HG03139 (cell line): ENCODE results near the gene KIF18B.

Experiments used
- ATAC-seq: cut with Tn5 transposase; IDR thresholded peaks from one replicate; pipeline ENCODE4 v1.9.1; 2021; ENCODE audit not compliant: unreplicated experiment

KIF18B gene

DNA sequence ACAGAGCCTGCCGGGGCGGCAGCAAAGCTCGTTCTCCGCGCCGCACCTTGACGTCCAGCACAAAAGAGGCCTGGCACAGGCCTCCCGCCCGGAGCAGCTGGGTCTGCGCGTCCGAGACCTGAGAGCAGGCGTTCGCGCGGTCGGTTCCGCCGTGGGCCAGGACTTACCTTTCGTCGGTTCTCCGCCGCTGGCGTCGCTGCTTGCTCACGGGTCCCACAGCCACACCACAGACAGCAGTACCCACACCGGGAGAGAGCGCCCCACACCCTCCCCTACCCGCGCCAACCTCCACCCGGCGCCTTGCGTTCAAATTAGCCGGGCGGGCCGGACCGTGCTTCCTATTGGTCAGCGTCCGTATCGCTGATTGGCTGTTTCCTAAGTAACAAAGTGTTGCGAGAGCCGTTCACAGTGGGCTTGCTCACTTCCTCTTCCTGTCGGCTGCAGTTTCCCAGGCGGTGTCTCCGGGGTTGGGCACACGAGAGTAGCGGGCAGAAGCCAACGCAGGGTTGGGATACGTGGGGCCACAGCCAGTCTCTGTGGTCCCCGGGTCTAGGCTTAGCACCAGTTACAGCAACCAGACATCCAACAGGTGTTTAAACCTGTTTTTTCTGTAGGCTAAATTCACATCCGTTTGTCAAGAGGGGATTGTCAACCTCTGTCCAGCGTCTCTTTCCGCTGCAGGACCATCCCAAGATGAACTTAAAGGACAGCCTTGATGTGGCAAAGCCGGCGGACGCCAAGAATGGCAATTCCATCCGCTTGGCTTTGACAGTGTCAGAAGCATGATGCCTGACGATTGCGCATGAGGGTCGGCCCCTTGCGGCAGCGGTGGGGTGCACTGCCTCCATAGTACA is at the start of gene KIF18B:
Gene KIF18B (minus strand): TSS at position 313 of the 854 bp plus-strand sequence. CDS start 11,429 bp downstream, outside the sequence.
- ATAC-seq: peak; percentile 78

DNA sequence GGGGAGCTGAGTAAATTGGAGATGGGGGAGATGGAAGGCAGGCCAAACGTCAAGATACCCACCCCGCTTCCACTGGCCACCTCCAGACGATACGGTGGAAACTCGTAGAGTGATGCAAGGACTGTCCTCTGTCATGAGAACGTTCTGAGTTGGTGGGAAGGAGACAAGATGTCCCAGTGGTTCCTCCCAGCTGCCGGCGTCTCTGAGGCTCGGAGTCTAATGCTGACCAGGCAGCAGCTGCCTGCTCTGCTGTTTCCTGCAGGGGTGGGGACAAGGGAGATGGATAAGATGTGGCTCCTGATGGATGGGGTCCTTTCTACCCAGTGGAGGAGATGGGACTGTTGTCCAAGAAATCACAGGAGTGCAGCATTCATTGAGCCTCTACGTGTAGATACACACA is 48.7 kb upstream of the KIF18B start:
- no peak for ATAC-seq

DNA sequence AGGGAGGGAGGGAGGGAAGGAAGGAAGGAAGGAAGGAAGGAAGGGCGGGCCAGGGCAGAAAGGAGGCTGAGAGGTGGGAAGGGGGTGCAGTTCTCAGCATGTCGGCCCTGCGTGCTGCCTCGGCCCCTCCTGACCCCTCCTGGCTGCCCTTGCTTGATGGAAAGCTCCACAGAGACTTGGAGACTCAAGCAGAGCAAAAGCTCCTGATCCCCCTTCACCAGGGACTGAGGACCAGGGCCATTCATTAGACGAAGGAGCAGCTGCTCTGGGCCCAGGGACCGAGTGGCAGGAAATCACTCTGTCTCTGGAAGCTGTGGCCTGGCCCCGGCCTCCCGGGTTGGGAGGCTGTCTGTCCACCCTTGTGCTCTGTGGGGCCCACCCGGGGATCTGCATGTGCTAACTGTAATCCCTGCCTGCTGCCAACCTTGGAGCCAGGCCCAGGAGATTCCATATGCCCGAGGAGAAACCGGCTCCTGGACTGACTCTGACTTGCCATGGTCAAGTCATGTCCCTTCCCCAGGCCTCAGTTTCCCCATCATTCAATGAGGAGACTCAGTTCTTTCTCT is 47.9 kb upstream of the KIF18B start:
- no peak for ATAC-seq

DNA sequence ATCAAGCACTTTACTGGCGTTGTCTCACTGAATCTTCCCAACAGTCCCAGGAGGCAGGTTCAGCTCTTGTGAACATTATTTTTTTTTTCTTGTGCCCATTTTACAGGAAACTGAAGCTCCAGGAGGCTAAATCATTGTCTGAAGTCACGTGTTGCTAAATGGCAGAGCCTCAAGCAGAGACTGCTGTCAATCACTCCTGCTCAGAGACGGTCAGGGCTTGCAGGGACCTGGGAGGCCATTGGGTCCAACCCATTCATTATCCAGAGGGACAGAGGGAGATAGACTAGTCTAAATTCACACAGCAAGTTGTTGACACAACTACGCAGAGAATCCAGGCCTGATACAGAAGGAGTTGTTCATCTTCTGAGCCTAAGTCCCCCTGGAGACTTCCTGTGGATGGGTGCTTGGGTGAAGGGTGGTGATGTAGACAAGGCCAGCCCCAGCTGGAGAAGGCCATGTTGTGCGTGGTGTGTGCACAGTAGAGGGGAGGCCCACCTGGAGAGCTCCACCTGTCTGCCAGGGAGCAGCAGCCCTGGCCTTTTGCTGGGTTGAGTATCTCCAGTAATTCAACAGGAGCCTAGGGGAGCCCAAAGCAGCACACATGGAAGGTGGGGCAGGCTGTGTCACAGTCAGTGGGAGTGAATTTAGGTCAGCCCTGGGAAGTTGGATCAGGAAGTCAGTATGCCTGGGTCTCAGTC is 44.8 kb upstream of the KIF18B start:
- ATAC-seq: no peak

DNA sequence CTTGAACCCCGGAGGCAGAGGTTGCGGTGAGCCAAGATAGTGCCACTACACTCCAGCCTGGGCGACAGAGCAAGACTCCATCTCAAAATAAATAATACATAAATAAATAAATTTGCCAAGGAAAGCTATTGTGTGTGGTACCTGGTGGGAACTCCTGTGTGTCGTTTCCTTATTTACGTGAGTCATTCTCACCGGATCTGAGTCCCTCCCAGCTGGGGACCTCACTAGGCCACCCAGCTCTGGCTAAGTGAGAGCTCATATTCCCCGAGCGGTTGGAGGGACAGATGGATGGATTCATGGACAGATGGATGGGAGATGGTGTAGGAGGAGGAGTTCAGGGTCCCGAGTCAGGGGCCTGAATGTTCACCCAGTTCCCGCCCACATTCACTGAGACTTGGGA is 43.4 kb upstream of the KIF18B start:
- no peak for ATAC-seq

DNA sequence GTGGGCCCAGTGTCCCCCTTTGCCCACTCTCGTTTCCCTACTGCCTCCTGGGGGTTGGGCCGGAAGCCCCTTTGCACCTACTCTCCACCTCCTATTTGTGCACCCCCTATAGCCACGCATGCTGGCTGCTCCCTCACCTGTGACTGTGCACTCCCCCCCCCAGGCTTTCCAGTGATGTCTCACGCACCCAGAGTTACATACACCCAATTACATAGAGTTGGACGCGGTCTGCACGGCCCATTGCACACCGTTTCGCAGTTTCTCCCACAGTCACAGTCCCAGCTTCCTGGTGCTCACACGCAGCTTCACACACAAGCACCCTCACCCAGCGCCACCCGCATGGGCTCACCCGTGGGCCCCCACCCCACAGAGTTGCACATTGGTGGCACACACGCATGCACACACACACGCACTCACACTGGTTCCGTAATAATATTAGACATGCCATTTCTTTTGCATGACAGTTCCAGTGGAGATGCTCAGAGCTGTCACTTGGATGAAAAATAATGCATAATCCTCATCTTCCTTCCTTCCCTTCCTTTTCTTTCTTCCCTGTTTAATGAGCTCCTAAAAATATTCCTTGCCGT is 42.1 kb upstream of the KIF18B start:
- no peak for ATAC-seq

DNA sequence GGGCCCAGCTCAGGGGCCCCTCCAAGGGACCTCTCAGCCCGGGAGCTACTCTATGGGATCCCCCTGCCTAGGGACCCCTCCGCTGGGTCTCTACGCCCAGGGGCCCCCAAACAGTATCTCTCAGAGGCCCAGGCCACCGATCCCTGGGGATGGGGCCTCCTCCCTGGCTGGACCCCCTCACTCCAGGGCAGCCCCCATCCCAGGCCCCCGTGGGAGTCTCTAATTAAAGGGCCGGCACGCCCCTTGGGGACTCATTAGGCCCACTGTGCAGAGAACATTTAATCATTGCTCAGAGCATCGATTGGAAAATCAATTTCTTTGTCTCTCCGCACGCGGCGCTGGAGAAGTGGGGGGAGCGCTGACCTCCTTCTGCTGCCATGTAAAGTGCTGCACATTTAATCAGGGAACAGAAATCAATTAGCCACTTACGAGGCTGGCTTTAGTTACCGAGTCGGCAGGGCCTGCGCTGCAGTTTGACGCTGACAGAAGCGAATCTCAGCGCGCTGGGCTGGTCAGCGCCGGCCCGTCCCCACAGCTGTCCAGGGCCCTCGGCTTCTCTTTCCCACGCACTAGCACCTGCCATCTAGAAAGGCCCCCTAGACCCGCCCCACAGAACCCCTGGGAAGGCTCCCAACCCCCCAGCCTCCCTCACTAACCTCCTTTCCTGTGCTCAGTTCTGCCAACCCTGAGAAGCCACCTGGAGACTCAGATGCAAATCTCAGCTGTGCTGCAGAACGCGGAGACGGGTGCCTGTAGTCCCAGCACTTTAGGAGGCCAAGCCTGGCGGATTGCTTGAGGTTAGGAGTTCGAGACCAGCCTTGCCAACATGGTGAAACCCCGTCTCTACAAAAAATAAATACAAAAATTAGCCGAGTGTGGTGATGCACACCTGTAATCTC is 40.7 kb upstream of the KIF18B start:
- ATAC-seq: no peak

DNA sequence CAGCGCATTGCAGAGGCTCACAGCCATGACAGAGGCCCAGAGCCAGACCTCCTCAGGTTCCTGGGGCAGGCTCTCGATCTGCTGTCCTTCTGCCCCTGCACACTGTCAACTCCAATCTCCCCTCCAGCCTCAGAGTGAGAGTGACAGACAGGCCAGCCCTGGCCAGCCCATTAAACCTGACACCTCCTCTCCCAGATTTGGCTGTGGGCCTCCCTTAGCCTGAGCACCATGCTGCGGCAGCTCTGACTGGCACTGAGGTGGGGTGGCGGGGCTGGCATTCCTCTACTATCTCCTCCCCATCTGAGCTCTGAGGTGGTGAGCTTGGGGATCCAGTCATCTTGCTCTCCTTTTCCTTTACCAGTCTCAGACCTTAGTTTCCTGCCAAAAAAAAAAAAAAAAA is 36.0 kb upstream of the KIF18B start:
- no peak for ATAC-seq

DNA sequence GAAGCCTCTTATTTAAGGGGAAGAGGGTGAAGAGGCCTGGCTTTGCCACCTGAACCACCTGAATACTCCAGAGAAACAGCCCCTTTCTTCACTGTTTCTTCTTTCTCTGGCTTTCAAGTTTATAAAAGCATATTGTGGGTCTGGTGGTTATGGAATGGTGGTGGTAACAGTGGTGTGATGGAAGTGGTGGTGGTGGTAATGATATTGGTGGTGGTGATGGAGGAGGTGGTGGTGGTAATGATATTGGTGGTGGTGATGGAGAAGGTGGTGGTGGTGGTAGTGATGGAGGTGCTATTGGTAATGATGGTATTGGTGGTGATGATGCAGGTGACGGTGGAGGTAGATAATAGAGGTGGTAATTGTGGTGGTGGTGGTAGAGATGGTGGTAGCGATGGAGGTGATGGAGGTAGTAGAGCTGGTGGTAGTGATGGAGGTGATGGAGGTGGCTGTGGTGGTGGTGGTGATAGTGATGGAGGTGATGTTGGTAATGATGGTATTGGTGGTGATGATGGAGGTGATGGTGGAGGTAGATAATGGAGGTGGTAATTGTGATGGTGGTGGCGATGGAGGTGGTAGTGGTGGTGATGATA is 34.6 kb upstream of the KIF18B start:
- no peak for ATAC-seq

DNA sequence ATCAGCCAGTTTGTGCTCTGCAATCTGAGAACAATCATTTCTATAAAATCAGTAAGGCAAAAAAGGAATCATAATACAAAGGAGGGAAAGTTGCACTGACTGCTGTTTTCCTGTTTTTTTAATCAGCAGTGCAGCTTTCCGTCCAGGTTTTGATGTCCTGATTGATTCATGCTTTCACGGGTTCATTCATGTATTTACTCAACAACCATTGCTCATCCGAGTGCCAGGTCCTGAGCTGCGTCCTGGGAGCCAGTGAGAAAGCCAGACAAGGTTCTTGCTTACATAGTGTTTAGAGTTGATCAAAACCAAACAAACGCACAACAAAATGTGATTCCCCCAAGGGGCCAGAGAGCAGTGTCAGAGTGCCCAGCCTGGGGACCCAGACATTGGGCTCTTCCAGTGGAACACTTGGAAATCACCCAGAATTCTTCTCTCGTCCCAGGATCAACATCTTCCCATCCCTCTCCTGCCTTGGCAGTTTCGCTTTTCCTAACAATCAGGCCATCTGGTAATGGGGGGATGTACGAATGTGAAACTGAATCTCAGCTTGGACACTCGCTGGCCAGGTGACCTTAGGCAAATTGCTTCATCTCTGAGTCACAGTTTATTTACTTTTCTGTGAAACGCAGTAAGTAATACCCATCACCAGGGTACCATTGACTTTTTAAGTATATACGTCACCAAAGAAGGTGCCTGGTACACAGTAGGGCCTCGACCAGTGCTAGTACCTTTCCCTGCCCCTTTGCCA is 33.8 kb upstream of the KIF18B start:
- ATAC-seq: no peak

DNA sequence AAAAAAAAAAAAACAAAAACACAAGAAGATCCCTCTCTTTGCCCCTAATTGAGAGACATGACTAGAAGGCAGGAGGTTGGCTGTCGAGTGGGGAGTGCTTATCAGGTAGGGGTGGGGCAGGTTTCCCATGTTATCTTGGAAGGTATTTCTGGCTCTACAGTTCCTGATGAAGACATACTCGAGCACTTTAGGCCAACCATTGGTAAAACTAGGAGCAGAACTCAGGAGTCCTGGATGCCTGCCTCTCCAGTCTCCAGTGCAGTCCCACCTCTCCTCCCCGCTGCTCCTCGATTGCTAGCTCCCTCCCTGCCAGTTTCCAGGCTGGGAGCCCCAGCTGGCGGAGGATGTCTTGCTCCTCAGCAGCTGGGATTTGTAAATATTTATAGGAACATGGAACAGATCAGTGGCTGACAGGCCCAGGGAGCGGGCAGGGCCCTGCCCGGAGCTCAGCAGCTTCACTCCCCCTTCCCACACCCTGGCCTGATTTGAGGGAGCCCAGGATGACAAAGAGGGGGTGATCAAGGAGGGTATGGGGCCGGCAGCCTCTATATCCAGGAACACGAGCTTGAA is 31.9 kb upstream of the KIF18B start:
- ATAC-seq: no peak

DNA sequence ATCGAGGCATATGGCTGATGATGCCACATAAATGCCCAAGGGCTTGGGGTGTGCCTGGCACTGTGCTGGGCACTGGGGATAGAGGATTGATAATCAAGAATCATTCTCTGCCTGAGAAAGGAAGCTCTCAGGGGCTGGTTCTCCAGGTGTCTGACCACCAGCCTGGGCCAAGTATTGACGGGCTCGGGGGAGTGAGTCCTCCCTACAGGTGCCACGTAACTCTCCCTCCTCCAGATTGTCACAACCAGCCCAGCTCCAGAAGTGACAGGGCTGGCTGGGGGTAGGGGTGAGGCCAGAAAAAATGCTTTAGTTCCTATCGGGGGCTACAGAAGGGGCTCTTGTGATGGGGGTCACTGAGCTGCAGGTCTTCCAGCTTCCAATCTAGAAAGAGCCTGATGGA is 31.2 kb upstream of the KIF18B start:
- no peak for ATAC-seq

DNA sequence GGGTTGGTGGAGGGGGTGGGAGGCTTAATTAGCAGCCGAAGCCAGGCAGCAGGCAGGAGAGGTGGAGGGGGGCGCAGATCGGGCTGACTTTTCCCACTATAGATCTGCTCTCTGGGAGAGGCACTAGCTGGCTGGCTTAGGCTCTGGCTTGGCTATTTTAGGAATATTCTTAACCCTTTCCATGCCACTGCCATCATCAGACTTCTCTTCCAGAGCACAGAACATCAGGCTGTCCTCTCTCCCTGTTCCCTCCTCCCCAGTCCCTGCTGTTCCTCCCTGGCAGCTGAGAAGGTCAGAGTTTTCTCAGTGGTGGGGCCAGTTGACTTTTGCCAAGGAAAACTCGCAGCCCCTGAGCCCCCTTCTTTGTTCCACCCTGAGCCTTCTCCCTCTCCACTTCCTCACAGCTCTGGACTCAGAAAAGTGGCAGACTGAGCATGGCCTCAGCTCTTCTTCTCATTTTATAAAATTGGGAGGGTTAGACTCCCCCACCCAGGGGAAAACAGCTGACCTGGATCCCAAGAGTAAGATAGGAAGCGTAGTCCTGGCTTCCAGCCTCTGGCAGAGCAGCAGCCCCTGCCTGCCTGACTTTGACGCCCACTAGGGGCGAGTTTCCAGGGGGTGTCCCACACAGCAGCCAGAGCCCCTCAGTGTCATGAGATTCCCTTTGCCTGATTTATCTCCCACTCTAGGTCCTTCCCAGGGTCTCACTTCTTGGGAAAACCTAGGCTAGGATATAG is 30.4 kb upstream of the KIF18B start:
- ATAC-seq: no peak

DNA sequence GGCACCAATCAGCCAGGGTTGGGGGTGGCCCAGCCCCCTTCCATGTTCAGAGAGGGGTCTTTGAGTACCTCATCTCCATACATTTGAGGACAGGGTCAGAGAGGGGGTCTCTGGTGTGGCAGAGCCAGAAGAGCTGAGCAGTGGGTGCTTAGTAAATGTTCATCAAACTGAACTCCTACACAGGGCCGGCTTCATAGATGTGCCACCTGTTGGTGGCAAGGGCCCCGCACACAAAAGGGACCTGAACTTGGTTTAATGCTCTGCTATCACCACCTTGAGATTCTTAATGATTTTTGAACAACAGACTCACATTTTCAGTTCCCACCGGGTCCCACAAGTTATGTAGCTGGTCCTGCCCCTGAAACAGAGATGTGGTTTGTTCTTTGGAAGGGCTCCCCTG is 29.5 kb upstream of the KIF18B start:
- no peak for ATAC-seq

DNA sequence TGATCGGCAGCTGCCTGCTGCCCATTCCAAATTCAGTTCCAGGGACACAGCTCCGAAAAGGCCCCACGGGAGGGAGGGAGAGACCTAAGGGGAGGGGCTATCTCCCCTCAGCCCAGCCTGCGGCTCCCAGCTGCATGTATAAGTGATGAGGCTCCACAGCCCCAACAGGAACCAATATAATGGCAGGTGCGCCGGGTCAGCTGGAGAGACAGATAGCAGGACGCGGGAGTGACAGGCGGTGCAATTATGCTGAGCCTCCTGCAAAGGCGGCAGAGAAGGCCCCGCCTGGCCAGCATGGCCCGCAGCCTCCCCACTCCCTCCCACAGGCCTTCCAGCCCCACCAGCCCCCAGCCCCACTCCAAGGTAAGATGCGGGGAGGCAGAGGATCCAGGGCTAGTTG is 28.6 kb upstream of the KIF18B start:
- ATAC-seq: no peak

DNA sequence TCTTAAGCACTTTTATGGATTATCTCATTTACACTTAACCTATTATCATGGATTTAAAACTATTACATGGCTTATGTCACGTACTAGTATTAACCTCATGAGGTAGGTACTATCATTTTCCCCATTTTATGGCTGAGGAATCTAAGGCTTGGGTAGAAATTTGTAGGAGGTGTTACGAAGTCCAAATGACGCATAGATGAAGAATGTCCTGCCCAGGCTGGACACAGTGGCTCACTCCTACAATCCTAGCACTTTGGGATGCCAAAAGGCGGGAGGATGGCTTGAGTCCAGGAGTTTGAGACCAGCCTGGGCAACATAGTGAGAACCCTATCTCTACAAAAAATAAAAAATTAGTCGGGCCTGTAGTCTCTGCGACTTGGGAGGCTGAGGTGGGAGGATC is 25.4 kb upstream of the KIF18B start:
- no peak for ATAC-seq

DNA sequence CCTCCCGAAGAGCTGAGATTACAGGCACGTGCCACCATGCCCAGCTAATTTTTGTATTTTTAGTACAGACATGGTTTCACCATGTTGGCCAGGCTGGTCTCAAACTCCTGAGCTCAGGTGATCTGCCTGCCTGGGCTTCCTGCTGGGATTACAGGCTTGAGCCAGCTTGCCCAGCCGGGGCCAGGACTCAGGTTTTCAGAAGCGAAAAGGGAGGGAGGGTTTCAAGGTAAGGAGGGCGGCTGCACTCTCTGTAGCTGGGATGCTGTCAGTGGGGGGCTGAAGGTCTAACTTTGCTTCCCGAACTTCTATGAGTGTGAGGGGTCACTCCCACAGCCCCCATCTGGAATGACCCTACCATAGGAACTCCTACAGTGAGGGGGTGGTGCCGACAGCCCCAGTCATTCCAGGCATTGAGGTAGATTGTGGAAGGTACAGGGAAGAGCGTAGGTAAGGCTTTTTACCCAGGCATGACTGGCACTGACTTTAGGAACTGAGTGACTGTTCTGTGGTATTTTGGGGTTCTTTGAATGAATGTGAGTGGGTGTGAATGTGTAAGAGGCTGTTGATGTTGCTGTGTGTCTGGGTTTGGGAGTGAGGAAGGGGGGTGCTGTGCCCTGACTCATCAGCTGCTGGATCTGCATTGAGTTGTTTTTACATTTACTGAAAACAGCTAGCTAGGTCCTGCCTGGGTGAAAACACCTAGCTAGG is 24.4 kb upstream of the KIF18B start:
- ATAC-seq: no peak

DNA sequence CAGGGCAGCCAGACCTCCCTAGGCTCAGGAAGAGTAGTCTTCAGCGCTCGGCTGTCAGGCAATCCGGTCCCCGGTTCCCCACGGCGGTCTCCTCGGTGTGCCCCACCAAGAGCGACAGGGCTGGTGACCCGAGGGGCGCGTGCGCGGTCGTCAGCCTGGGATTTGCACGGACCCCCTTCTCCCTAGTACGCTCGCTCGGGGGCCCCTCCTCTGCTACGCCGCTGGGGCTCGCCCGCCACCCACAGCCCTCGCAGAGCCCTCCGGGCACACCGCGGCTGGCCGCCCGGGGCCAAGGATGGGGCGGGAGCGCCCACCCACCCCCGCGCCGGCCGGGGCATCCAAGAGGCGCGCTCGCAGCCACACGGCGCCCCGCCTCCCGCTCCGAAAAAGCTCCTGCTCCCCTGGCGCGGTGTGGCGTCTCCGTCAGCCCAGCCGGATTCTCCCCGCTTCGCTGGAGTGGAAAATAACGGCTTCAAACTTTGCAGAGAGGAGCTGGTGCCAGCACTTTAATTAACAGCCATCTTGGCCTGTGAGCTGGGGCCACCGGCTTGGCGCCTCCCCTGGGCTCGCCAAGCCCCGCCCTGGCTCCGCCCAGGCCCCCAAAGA is 22.7 kb upstream of the KIF18B start:
- ATAC-seq: no peak
